ENCODE data around the gene PADI2. TPM values are rescaled to one million over a fixed set of nuclear protein-coding genes. Genes with fewer than 3 reads are reported as not detected.

Gene PADI2
- total and polyA plus RNA-seq, 3 donors from 2014 or later: 0.99 to 3.2 (median 1.1) TPM

GRCh38 chr1:17081439-17081838, 37.8 kb downstream of the PADI2 start:
- H3K36me3 ChIP-seq (ENCODE audit: low read depth, missing control alignments): no peaks in the 10 kb centered on the region
- 50 to 71% methylated on average over 2 of the region's 2 CpGs for WGBS, 2 donors
- intact Hi-C loops (cut with DNase I; ENCODE audit: low total_unique reads): no loop called here
- H3K4me3 ChIP-seq: no peak overlapping the region
- DNase-seq: no peak
- H3K27me3 ChIP-seq: no peaks in the 10 kb centered on the region
- H3K9me3 ChIP-seq: no peaks in the 10 kb centered on the region
- no peaks in the 10 kb centered on the region for H3K4me1 ChIP-seq
- TF ChIP-seq POLR2A (IDR thresholded peaks at IDR 0.05) (no peak), CTCF (IDR thresholded peaks at IDR 0.05) (no peak)
- no peak overlapping the region for H3K27ac ChIP-seq

- no peak for DNase-seq
- TF ChIP-seq CTCF (IDR thresholded peaks at IDR 0.05) (no peak), POLR2A (IDR thresholded peaks at IDR 0.05) (no peak)
Observed at GRCh38 chr1:17080880-17081279, 38.4 kb downstream of the PADI2 start.

GRCh38 chr1:17080085-17080759, 39.0 kb downstream of the PADI2 start:
- H3K27me3 ChIP-seq: no peaks in the 10 kb centered on the region
- H3K36me3 ChIP-seq (ENCODE audit: low read depth, missing control alignments): no peaks in the 10 kb centered on the region
- no peak overlapping the region for H3K27ac ChIP-seq
- H3K9me3 ChIP-seq: no peaks in the 10 kb centered on the region
- whole genome bisulfite sequencing, 2 donors: 82 to 84% methylated on average over 8 of the region's 8 CpGs
- no peak for DNase-seq
- H3K4me1 ChIP-seq: no peaks in the 10 kb centered on the region
- H3K4me3 ChIP-seq: no peak overlapping the region
- TF ChIP-seq CTCF (IDR thresholded peaks at IDR 0.05) (no peak), POLR2A (IDR thresholded peaks at IDR 0.05) (no peak)
- intact Hi-C loops (cut with DNase I; ENCODE audit: low total_unique reads): no loop called here

More at GRCh38 chr1:17080880-17081279, 38.4 kb downstream of the PADI2 start:
- H3K9me3 ChIP-seq: no peaks in the 10 kb centered on the region
- WGBS, 2 donors: 66 to 67% methylated on average over 4 of the region's 4 CpGs
- no peaks in the 10 kb centered on the region for H3K4me1 ChIP-seq
- intact Hi-C loops (cut with DNase I; ENCODE audit: low total_unique reads): no loop called here
- H3K27me3 ChIP-seq: no peaks in the 10 kb centered on the region
- H3K27ac ChIP-seq: no peak overlapping the region
- no peak overlapping the region for H3K4me3 ChIP-seq
- H3K36me3 ChIP-seq (ENCODE audit: low read depth, missing control alignments): no peaks in the 10 kb centered on the region

- Histone ChIP-seq H3K27me3 (no peaks in the 10 kb centered on the region), H3K36me3 (ENCODE audit: low read depth, missing control alignments) (no peaks in the 10 kb centered on the region), H3K27ac (no peak overlapping the region), H3K4me1 (no peaks in the 10 kb centered on the region), H3K9me3 (no peaks in the 10 kb centered on the region), H3K4me3 (no peak overlapping the region)
- no peak for TF ChIP-seq CTCF (IDR thresholded peaks at IDR 0.05)
- WGBS, 2 donors: 85 to 87% methylated on average over 14 to 16 of the region's 16 CpGs
- no peak for DNase-seq
- intact Hi-C loops (cut with DNase I; ENCODE audit: low total_unique reads): no loop called here
Observed at GRCh38 chr1:17078991-17079868, 40.0 kb downstream of the PADI2 start.
